Melanocyte of skin (primary cell): ENCODE results near the gene MTTP. TPM values are rescaled to one million over a fixed set of nuclear protein-coding genes. Genes with fewer than 3 reads are reported as not detected.

Source experiments
- total RNA-seq, 2 donors: library from RNA; depleted of rRNA; stranded (reverse); fragments of >200 nt; gene quantifications; 2 replicates each; pipeline ENCODE4 v1.2.3, GENCODE V29; 2012

The MTTP gene
- 1 to 10 TPM in 1 of 2 donors, under 1 TPM in 1; under 0.01 to 1.4 TPM for total RNA-seq

GRCh38 chr4:99574530-99575324 lies at the start of gene MTTP:
MTTP (plus strand) TSS chr4:99574824; CDS start chr4:99574910, 86 bp downstream.

GRCh38 chr4:99563310-99564186 lies 11.1 kb upstream of the MTTP start, which contains the start of gene TRMT10A:
TRMT10A (minus strand) TSS chr4:99564039; CDS start chr4:99559338, 4,701 bp downstream.

GRCh38 chr4:99657798-99658197 lies 83.2 kb downstream of the MTTP start, which contains the start of gene C4orf54:
C4orf54 (minus strand) TSS chr4:99657828; CDS start chr4:99654648, 3,180 bp downstream.

Other genes starting within 250 kb of the MTTP start
- not detected for gene ADH1C, start 222.1 kb upstream of the MTTP start, total RNA-seq
- gene ADH7, start 139.5 kb upstream of the MTTP start, total RNA-seq: not detected
- not detected for gene C4orf17, start 63.8 kb upstream of the MTTP start, total RNA-seq
- 10 to 100 TPM in 1 of 2 donors, 1 to 10 TPM in 1; 5.3 to 16.5 TPM for gene TRMT10A, start 10.8 kb upstream of the MTTP start, total RNA-seq
- gene C4orf54, start 83.0 kb downstream of the MTTP start, total RNA-seq: 1 to 10 TPM in 1 of 2 donors, under 1 TPM in 1; 0.67 to 1.4 TPM
- gene DAPP1, start 242.0 kb downstream of the MTTP start, total RNA-seq: not detected